SK-N-SH treated with all-trans-retinoic acid at 6 μM for 48 hours (cell line): ENCODE data around the gene TADA1.
A peak's percentile ranks its signal among the peaks of the same experiment; 100 is the strongest.

ENCODE experiments used
- ATAC-seq: fragments of 200-7000 bp; cut with Tn5 transposase; 3 replicates; pipeline ENCODE4 v1.9.1; 2020; ENCODE audit warnings: mild to moderate bottlenecking, moderate library complexity
- ARNTL ChIP-seq: fragments of 450-650 bp; formaldehyde crosslinking; IDR thresholded peaks from 2 replicates; pipeline ENCODE4 v1.5.0; 2020; ENCODE audit warnings: low read depth, mild to moderate bottlenecking, moderate library complexity, borderline replicate concordance
- BACH2 ChIP-seq: fragments of 250-450 bp; sonication (Bioruptor Pico); IDR thresholded peaks from 2 replicates; pipeline ENCODE4 v1.9.0; 2021; ENCODE audit warnings: mild to moderate bottlenecking, borderline replicate concordance
- CSDC2 ChIP-seq: fragments of 250-450 bp; sonication (Bioruptor Pico); IDR thresholded peaks from 2 replicates; pipeline ENCODE4 v1.5.0; 2020; ENCODE audit warnings: mild to moderate bottlenecking, moderate library complexity
- ESRRG ChIP-seq: fragments of 250-450 bp; sonication (Bioruptor Pico); IDR thresholded peaks from 2 replicates; pipeline ENCODE4 v1.6.1; 2021; ENCODE audit warnings: mild to moderate bottlenecking
- GLIS3 ChIP-seq: fragments of 250-450 bp; sonication (Bioruptor Pico); IDR thresholded peaks from 2 replicates; pipeline ENCODE4 v1.5.0; 2020; ENCODE audit warnings: mild to moderate bottlenecking, moderate library complexity
- ISL1 ChIP-seq: fragments of 250-450 bp; sonication (Bioruptor Pico); IDR thresholded peaks from 2 replicates; pipeline ENCODE4 v2.1.2; 2022; ENCODE audit warnings: mild to moderate bottlenecking, moderate library complexity
- OSR1 ChIP-seq: fragments of 250-450 bp; sonication (Bioruptor Pico); IDR thresholded peaks from 2 replicates; pipeline ENCODE4 v1.8.0; 2022; ENCODE audit warnings: moderate library complexity, mild to moderate bottlenecking, inconsistent platforms
- POU6F1 ChIP-seq: fragments of 250-450 bp; sonication (Bioruptor Pico); IDR thresholded peaks from 2 replicates; pipeline ENCODE4 v1.8.0; 2021; ENCODE audit warnings: low read depth, mild to moderate bottlenecking, moderate library complexity, borderline replicate concordance
- PPARA ChIP-seq: fragments of 250-450 bp; sonication (Bioruptor Pico); IDR thresholded peaks from 2 replicates; pipeline ENCODE4 v1.5.0; 2020; ENCODE audit warnings: mild to moderate bottlenecking, borderline replicate concordance
- RARB ChIP-seq: fragments of 250-450 bp; sonication (Bioruptor Pico); IDR thresholded peaks from 2 replicates; pipeline ENCODE4 v1.8.0; 2021; ENCODE audit warnings: mild to moderate bottlenecking, moderate library complexity
- SNAI2 ChIP-seq: fragments of 250-450 bp; sonication (Bioruptor Pico); IDR thresholded peaks from 2 replicates; pipeline ENCODE4 v1.5.0; 2020; ENCODE audit warnings: mild to moderate bottlenecking, moderate library complexity
- TCF4 ChIP-seq: fragments of 250-450 bp; sonication (Bioruptor Pico); IDR thresholded peaks from 2 replicates; pipeline ENCODE4 v1.8.0; 2021; ENCODE audit warnings: mild to moderate bottlenecking, moderate library complexity, borderline replicate concordance
- TOX ChIP-seq: fragments of 250-450 bp; sonication (Bioruptor Pico); IDR thresholded peaks from 2 replicates; pipeline ENCODE4 v1.8.0; 2021; ENCODE audit warnings: mild to moderate bottlenecking, moderate library complexity, borderline replicate concordance
- ZC3H10 ChIP-seq: fragments of 250-450 bp; sonication (Bioruptor Pico); IDR thresholded peaks from 2 replicates; pipeline ENCODE4 v1.5.1; 2021; ENCODE audit warnings: mild to moderate bottlenecking, moderate library complexity
- ZFP3 ChIP-seq: fragments of 250-450 bp; sonication (Bioruptor Pico); IDR thresholded peaks from 2 replicates; pipeline ENCODE4 v1.5.0; 2020; ENCODE audit warnings: mild to moderate bottlenecking, moderate library complexity
- ZFP30 ChIP-seq: fragments of 450-650 bp; formaldehyde crosslinking; IDR thresholded peaks from 2 replicates; pipeline ENCODE4 v1.5.0; 2022; ENCODE audit warnings: mild to moderate bottlenecking, moderate library complexity
- ZNF565 ChIP-seq: fragments of 450-650 bp; formaldehyde crosslinking; conservative IDR thresholded peaks from 2 replicates; pipeline ENCODE4 v1.5.0; 2020; ENCODE audit warnings: low read depth, mild to moderate bottlenecking, moderate library complexity
- ZNF70 ChIP-seq: fragments of 450-650 bp; formaldehyde crosslinking; IDR thresholded peaks from 2 replicates; pipeline ENCODE4 v1.5.0; 2020; ENCODE audit warnings: mild to moderate bottlenecking, moderate library complexity
- ZNF8 ChIP-seq: fragments of 450-650 bp; formaldehyde crosslinking; IDR thresholded peaks from 2 replicates; pipeline ENCODE4 v1.5.0; 2020; ENCODE audit warnings: mild to moderate bottlenecking, moderate library complexity
- TF ChIP-seq, protein P1 (sequence below): fragments of 250-450 bp; sonication (Bioruptor Pico); IDR thresholded peaks from 2 replicates; pipeline ENCODE4 v1.5.1; 2021; ENCODE audit warnings: mild to moderate bottlenecking, moderate library complexity
- TF ChIP-seq, protein P2 (sequence below): fragments of 250-450 bp; sonication (Bioruptor Pico); IDR thresholded peaks from 2 replicates; pipeline ENCODE4 v1.5.1; 2020; ENCODE audit warnings: low read depth, mild to moderate bottlenecking, moderate library complexity
- TF ChIP-seq, protein P3 (sequence below): fragments of 250-450 bp; sonication (Bioruptor Pico); IDR thresholded peaks from 2 replicates; pipeline ENCODE4 v1.8.0; 2020; ENCODE audit warnings: mild to moderate bottlenecking, moderate library complexity, borderline replicate concordance

TADA1 gene

DNA sequence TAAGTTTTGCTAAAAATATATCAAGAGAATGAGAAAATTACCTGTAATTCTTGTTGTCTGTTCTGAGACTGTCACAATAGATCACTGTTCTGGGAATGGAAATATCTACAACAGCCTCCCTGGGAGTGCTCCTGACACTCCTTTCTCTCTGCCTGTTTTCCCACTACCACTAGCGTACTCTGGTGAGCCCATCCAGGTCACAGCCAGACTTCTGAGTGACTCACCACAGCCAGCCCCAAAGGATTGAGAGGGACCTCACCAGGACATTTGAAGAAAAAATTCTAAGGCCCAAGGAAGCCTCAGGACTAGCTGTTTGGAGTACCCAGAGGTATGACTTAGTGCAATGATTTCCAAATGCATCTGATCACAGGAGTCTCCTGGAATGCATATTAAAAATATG lies 39.0 kb upstream of the TADA1 start (continued):
- TF ChIP-seq, protein P1, sequence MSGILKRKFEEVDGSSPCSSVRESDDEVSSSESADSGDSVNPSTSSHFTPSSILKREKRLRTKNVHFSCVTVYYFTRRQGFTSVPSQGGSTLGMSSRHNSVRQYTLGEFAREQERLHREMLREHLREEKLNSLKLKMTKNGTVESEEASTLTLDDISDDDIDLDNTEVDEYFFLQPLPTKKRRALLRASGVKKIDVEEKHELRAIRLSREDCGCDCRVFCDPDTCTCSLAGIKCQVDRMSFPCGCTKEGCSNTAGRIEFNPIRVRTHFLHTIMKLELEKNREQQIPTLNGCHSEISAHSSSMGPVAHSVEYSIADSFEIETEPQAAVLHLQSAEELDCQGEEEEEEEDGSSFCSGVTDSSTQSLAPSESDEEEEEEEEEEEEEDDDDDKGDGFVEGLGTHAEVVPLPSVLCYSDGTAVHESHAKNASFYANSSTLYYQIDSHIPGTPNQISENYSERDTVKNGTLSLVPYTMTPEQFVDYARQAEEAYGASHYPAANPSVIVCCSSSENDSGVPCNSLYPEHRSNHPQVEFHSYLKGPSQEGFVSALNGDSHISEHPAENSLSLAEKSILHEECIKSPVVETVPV = no peak
- TF ChIP-seq ZNF565 (no peak), ZNF70 (CRISPR knock-in tag) (no peak), PPARA (CRISPR knock-in tag) (no peak), TOX (CRISPR knock-in tag) (no peak), ARNTL (CRISPR knock-in tag) (no peak), ZC3H10 (CRISPR knock-in tag) (no peak)

DNA sequence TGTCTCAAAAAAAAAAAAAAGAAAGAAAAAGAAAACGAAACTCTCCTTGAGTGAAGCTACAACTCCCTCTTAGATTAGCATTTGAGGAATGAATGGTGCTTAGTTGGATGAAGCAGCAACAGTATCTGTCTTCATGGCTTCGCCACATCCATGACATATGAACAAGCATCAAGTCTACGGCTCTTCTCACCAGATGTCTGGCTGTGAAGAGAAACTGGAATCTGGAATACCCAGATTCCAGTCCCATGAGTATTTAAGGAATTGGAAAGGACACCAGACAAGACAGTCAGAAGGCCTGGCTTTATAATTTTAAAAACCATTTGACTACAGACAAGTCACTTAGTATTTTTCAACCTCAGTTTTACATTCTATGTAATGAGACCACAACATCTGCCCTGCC lies 38.0 kb upstream of the TADA1 start:
- ATAC-seq = no peak
- TF ChIP-seq OSR1 (CRISPR knock-in tag) (no peak), ZFP3 (no peak), TCF4 (no peak), POU6F1 (CRISPR knock-in tag) (no peak), ZNF70 (CRISPR knock-in tag) (no peak), PPARA (CRISPR knock-in tag) (no peak), ISL1 (CRISPR knock-in tag) (no peak), ZC3H10 (CRISPR knock-in tag) (no peak), SNAI2 (CRISPR knock-in tag) (no peak), ZFP30 (CRISPR knock-in tag) (no peak), ZNF8 (CRISPR knock-in tag) (no peak), RARB (CRISPR knock-in tag) (no peak), ARNTL (CRISPR knock-in tag) (no peak), GLIS3 (no peak)
- TF ChIP-seq, protein P2, sequence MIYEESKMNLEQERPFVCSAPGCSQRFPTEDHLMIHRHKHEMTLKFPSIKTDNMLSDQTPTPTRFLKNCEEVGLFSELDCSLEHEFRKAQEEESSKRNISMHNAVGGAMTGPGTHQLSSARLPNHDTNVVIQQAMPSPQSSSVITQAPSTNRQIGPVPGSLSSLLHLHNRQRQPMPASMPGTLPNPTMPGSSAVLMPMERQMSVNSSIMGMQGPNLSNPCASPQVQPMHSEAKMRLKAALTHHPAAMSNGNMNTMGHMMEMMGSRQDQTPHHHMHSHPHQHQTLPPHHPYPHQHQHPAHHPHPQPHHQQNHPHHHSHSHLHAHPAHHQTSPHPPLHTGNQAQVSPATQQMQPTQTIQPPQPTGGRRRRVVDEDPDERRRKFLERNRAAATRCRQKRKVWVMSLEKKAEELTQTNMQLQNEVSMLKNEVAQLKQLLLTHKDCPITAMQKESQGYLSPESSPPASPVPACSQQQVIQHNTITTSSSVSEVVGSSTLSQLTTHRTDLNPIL (CRISPR knock-in tag) = no peak

DNA sequence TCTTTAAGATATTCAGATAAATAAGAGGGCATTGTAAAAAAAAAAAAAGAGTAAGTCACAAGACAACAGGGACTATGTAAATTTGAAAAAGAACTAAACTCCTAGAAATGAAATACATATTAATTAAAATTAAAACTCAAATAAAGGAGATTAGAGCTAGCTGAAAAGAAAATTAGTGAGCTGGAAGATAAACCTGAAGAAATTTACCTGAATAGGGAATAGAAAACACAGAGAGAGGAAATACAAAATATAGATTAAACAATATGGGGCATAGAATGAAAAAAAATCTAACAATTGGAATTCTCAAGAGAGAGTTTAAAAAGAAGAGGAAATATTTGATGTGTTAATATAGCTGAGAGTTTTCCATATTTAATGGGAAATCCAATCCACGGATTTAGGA lies 35.6 kb upstream of the TADA1 start:
- ATAC-seq = no peak
- TF ChIP-seq ZFP30 (CRISPR knock-in tag) = peak; percentile 90
- TF ChIP-seq, protein P2 (CRISPR knock-in tag) = no peak

- no peak for TF ChIP-seq CSDC2 (CRISPR knock-in tag)
- TF ChIP-seq, protein P2 (CRISPR knock-in tag) = no peak
- no peak for TF ChIP-seq SNAI2 (CRISPR knock-in tag)
- no peak for TF ChIP-seq PPARA (CRISPR knock-in tag)
- TF ChIP-seq TCF4 = no peak
- no peak for TF ChIP-seq BACH2 (CRISPR knock-in tag)
- no peak for TF ChIP-seq ISL1 (CRISPR knock-in tag)
- TF ChIP-seq POU6F1 (CRISPR knock-in tag) = no peak
- TF ChIP-seq ZNF8 (CRISPR knock-in tag) = no peak
- TF ChIP-seq ZFP30 (CRISPR knock-in tag) = no peak
- TF ChIP-seq, protein P3, sequence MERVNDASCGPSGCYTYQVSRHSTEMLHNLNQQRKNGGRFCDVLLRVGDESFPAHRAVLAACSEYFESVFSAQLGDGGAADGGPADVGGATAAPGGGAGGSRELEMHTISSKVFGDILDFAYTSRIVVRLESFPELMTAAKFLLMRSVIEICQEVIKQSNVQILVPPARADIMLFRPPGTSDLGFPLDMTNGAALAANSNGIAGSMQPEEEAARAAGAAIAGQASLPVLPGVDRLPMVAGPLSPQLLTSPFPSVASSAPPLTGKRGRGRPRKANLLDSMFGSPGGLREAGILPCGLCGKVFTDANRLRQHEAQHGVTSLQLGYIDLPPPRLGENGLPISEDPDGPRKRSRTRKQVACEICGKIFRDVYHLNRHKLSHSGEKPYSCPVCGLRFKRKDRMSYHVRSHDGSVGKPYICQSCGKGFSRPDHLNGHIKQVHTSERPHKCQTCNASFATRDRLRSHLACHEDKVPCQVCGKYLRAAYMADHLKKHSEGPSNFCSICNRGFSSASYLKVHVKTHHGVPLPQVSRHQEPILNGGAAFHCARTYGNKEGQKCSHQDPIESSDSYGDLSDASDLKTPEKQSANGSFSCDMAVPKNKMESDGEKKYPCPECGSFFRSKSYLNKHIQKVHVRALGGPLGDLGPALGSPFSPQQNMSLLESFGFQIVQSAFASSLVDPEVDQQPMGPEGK (CRISPR knock-in tag) = no peak
- no peak for TF ChIP-seq ZNF70 (CRISPR knock-in tag)
- no peak for TF ChIP-seq TOX (CRISPR knock-in tag)
- no peak for TF ChIP-seq ZC3H10 (CRISPR knock-in tag)
- TF ChIP-seq ESRRG (CRISPR knock-in tag) = no peak
- TF ChIP-seq, protein P1 = no peak
- no peak for TF ChIP-seq RARB (CRISPR knock-in tag)
- no peak for TF ChIP-seq ARNTL (CRISPR knock-in tag)
- no peak for TF ChIP-seq ZNF565
- TF ChIP-seq, all 23 proteins: peak for 0
- peak; percentile 99 for ATAC-seq
These were observed 34.4 kb upstream of the TADA1 start for GRCh38 chr1:166910396-166910994.
